SH-SY5Y (cell line): Measurements from ENCODE around the gene SMC4.
A peak's percentile ranks its signal among the peaks of the same experiment; 100 is the strongest.

Experiments
- GATA2 ChIP-seq: IDR thresholded peaks from 2 replicates; pipeline ENCODE4 v1.6.1; 2011; ENCODE audit warnings: mild to moderate bottlenecking, low read depth, low read length
- GATA3 ChIP-seq: IDR thresholded peaks from 2 replicates; pipeline ENCODE4 v1.6.1; 2011; ENCODE audit warnings: low read depth, mild to moderate bottlenecking, low read length, moderate library complexity

Gene SMC4

DNA sequence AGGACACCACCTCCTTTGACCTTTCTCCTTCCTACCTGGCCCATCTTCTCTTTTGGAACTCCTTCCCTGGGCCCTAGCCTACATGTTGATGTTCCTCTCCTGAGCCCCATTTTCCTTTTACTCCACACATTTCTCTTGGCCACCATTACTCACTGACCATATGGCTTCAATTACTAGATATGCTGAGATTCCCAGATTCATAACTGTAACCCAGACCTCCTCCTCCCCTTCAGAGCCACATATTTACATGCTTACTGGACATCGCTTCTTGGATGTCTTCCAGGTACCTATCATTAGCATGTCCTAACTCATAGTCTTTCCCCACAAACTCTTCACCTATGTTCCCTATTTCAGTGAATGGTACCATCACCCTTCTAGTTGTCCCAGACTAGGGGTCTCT lies 74.5 kb downstream of the SMC4 start:
- TF ChIP-seq GATA3 (no peak), GATA2 (peak; percentile 20; the same call in 1 of the 2 replicates)

DNA sequence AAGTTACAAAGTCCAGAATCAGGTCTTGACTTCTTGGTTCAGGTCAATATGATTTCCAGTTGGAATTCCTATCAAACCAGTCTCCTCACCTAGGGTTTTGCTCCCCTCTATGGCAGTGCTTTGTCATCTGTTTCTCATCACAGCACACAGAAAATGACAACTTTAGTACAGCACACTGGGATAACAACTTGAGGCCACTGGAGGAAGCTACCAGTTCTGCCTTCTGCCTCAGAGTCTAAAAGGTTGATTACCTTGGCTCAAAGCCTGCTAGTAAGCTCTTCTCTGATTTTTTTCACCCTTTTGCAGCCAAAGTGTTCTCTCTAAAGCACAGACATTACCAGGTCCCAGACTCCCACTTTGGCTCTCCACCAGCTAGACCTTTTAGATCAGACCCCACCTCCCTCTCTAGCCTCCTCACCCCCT lies 75.0 kb downstream of the SMC4 start:
- TF ChIP-seq GATA3 (no peak), GATA2 (no peak; the same call in 1 of the 2 replicates)

DNA sequence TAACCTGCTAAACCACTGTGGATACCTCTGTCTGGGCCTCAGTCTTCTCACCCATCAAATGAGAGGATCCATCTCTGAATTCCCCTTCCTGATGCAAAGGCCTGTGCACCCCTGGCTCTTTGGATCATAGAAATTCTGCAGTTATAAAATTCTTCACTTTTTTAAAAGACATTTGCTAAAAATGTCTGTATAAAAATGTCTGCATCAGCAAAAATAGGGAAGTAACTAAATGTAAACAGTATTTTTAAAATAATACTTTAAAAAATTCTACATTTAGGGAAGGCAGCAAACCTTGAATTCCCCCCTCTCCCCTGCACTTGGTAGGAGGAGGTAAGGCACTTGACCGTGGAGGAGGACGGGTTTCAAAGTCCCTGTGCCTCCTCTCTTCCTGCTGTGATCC lies 75.7 kb downstream of the SMC4 start:
- TF ChIP-seq GATA2 (no peak), GATA3 (no peak)

DNA sequence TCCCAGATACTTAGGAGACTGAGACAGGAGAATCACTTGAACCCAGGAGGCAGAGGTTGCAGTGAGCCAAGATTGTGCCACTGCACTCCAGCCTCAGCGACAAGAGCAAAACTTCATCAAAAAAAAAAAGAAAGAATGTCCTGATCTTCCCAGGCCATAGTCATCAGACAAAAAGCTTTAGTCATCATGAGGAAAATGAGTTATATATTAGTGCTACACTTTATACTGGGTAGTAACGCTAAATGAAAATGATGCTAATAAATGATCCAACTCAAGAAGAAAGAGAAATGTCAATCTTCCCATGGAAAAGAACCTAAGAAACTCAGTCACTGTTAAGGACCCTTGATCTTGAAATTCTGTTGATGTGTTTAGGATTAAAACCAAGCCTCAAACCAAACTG lies 76.4 kb downstream of the SMC4 start:
- no peak for TF ChIP-seq GATA3
- TF ChIP-seq GATA2 = no peak

DNA sequence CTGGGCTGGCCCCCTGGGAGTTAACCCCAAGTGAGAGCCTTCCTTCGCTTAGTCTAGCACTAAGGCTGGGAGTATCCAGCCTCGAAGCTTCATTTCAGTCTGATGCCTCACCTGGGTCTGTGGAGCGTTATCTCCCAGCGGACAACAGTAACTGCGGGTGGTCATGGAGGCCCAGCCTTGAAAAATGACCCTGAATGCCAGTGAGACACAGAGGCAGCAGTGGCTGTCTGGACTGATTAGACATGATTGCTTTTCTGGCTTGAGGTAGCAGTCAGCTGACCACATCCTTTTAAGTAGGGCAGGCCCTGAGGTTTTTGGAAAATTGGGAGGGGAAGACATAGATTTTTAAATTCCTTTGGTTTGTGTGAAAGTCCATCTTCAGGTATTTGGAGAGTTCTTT lies 78.3 kb downstream of the SMC4 start:
- TF ChIP-seq GATA2 (no peak), GATA3 (no peak)

DNA sequence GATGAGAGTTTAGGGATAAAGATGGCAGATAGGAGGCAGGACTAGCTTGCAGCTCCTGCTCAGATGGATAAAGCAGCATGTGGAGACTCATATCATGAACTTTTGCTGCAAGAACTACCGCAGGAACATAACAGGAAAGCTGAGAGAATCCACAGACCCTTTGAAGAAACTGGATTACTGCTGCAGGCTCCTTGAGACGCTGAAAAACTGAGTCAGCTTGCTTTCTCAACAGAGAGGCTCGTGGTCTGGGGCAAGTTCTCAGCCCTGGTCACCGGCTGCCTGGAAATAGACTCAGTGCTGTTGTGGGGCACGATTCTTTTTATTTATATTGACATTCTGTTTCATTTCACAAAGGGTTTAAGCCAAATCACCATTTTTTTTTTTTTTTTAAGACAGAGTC lies 78.9 kb downstream of the SMC4 start:
- no peak for TF ChIP-seq GATA2

DNA sequence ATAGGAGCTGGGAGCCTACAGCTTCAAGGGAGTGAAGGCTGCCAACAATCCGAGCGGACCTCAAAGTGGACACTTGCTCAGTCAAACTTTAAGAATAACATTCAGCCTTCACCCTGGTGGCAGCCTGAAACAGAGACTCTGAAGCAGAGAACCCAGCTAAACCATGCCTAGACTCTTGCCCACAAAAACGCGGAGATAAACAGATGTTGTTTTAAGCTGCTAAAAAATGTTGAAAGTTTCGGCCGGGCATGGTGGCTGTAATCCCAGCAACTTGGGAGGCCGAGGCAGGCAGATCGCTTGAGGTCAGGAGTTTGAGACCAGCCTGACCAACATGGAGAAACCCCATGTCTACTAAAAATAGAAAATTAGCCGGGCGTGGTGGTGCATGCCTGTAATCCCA lies 79.9 kb downstream of the SMC4 start:
- no peak for TF ChIP-seq GATA3
- TF ChIP-seq GATA2 = no peak

DNA sequence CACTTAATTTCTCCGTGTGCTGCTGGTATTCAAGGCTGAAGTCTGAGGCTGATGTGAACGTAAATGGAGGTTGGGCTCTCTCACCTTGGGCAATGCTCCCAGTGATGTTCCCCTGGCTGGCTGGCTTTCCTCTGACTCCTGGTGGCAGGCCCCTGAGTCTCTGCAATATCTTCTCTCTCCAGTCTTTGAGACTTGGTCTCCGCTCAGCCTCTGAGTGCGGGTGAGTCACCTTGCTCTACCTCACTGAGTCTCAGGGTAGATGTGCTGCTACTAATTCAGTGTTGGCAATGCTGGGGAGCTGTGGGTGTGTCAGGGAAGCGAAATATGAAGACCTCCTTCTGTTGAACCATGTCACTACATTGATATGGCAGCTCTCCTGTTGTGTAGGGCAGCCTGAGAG lies 81.5 kb downstream of the SMC4 start:
- TF ChIP-seq GATA2 = no peak
- TF ChIP-seq GATA3 = no peak

DNA sequence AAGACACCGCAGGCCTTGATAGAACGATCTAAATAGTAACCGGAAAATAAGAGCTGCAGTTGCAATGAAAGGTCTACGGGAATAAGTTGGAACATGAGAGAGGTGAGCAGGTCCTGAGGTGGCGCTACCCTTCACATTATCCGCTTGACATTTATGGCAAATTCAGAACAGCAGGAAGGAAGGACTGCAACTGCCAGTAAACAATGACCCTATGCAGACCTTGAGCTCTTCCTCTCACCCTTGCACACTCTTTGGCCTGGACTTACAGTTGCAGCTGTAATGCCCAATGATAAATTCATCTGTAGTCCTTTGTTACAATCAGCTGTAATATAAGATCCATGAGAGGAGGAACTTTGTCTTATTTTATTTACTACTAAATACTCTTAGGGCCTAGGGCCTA lies 82.4 kb downstream of the SMC4 start:
- no peak for TF ChIP-seq GATA3
- no peak for TF ChIP-seq GATA2

DNA sequence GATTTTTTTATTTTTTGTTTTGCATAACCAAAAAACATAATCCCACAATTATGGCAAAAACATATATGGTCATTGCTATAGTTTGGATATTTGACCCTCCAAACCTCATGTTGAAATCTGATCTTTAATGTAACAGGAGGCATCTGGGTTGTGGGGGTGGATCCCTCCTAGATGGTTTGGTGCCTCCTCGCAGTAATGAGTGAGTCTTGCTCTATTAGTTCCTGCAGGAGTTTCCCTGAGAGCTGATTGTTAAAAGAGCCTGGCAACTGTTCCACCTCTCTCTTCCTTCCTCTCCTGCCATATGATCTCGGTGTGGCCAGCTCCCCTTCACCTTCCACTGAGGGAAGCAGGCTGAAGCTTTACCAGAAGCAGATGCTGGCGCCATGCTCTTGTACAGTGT lies 83.3 kb downstream of the SMC4 start:
- TF ChIP-seq GATA2 (no peak), GATA3 (no peak)
